Calu3 (cell line): ENCODE data around the gene TLE2. TPM values are rescaled to one million over a fixed set of nuclear protein-coding genes. Genes with fewer than 3 reads are reported as not detected.

Source experiments
- BruUV-seq: library from RNA; stranded (reverse); fragments of 400-500 nt; replicated peaks from 2 replicates; lab custom pipeline; 2021; lab: Mats Ljungman, UMichigan
- CTCF ChIA-PET: fragments of 300-600 bp; sonication (Branson Sonifier 250); formaldehyde crosslinking; loops from one replicate; lab custom pipeline; 2022; ENCODE audit warnings: antibody characterized with exemption; lab: Charles Lee
- DNase-seq: peaks from one replicate; pipeline ENCODE4 v3.0.0; 2022
- H3K27ac Mint-ChIP-seq: one replicate; pipeline ENCODE4 v1.8.0; 2022; ENCODE audit warnings: mixed read lengths; ENCODE audit not compliant: unreplicated experiment
- H3K27me3 Mint-ChIP-seq: one replicate; pipeline ENCODE4 v1.8.0; 2022; ENCODE audit warnings: mixed read lengths; ENCODE audit not compliant: unreplicated experiment
- H3K36me3 Mint-ChIP-seq: one replicate; pipeline ENCODE4 v1.8.0; 2022; ENCODE audit warnings: mild to moderate bottlenecking, moderate library complexity, mixed read lengths; ENCODE audit not compliant: insufficient read depth, unreplicated experiment
- H3K4me1 Mint-ChIP-seq: one replicate; pipeline ENCODE4 v1.8.0; 2022; ENCODE audit warnings: mild to moderate bottlenecking, low read depth, mixed read lengths; ENCODE audit not compliant: unreplicated experiment
- H3K4me3 Mint-ChIP-seq: one replicate; pipeline ENCODE4 v1.8.0; 2022; ENCODE audit warnings: mild to moderate bottlenecking, low read depth, moderate library complexity, mixed read lengths; ENCODE audit not compliant: unreplicated experiment
- H3K9me3 Mint-ChIP-seq: one replicate; pipeline ENCODE4 v1.8.0; 2022; ENCODE audit warnings: low read depth, mixed read lengths; ENCODE audit not compliant: unreplicated experiment
- intact Hi-C: fragments of 100-400 bp; cut with micrococcal nuclease; formaldehyde crosslinking; loops from one replicate; pipeline ENCODE4 v1.10.0; 2022; ENCODE audit not compliant: unreplicated experiment
- total RNA-seq: library from RNA; stranded (reverse); gene quantifications from 2 replicates; pipeline ENCODE4 v1.2.3, GENCODE V29; 2022
- TF ChIP-seq, protein P1 (sequence below): fragments of 200-600 bp; IDR thresholded peaks from one replicate; pipeline ENCODE4 v1.8.0; 2022; ENCODE audit warnings: antibody characterized with exemption; ENCODE audit not compliant: unreplicated experiment

TLE2 gene
- total RNA-seq, 1 experiment from 2014 or later: 8.5 TPM

DNA sequence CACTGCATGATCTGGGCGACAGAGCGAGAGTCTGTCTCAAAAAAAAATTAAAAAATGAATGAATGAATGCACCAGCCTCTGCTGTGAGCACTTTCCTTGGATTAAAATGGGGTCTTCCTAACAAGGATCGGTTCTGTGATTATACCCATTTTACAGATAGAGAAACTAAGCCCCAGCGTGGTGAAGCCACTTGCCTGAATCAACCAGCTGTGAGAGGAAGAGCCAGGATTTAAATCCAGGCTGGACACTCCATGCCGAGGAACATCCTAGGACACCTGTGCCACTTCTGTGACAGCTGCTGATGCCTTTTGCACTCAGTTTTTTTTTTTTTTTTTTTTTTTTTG, 19.1 kb upstream of the TLE2 start:
- no peak for DNase-seq
- intact Hi-C loops: no loop called here
- H3K4me1 Mint-ChIP-seq: no peaks in the 10 kb centered on the region
- BruUV-seq: no TSS peak
- TF ChIP-seq, protein P1, sequence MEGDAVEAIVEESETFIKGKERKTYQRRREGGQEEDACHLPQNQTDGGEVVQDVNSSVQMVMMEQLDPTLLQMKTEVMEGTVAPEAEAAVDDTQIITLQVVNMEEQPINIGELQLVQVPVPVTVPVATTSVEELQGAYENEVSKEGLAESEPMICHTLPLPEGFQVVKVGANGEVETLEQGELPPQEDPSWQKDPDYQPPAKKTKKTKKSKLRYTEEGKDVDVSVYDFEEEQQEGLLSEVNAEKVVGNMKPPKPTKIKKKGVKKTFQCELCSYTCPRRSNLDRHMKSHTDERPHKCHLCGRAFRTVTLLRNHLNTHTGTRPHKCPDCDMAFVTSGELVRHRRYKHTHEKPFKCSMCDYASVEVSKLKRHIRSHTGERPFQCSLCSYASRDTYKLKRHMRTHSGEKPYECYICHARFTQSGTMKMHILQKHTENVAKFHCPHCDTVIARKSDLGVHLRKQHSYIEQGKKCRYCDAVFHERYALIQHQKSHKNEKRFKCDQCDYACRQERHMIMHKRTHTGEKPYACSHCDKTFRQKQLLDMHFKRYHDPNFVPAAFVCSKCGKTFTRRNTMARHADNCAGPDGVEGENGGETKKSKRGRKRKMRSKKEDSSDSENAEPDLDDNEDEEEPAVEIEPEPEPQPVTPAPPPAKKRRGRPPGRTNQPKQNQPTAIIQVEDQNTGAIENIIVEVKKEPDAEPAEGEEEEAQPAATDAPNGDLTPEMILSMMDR: no peak
- H3K36me3 Mint-ChIP-seq: peaks cover 8% of the 10 kb centered on the region
- no peaks in the 10 kb centered on the region for H3K9me3 Mint-ChIP-seq
- peaks cover 11% of the 10 kb centered on the region for H3K27me3 Mint-ChIP-seq
- CTCF ChIA-PET: no interaction called here
- H3K27ac Mint-ChIP-seq: no peak overlapping the region
- H3K4me3 Mint-ChIP-seq: peak overlapping the region; percentile 55

DNA sequence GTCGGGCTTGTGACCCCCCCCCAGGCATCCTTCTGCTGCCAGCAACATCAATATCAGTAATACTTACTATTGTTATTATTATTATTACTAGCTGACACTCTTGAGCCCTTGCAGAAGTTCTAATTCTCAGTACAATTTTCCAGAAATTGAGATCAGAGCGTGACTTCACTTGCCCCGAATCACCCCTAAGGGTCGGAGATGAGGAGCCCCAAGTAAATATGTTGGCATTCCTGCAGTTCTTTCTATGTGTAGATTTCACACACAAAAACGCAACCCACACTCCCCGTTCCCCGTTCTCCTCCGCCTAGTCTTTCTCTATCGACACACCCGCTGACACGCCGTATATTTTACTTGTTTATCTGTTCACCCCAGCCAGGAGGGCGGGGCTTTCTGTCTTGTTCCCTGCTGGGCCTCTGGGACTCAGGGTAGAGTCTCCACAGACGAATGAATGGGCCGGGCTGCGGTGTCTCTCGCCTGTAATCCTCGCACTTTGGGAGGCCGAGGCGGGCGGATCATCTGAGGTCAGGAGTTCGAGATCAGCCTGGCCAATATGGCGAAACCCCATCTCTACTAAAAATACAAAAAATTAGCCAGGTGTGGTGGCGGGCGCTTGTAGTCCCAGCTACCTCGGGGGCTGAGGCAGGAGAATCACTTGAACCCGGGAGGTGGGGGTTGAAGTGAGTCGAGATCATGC, 18.6 kb upstream of the TLE2 start:
- peaks cover 8% of the 10 kb centered on the region for H3K36me3 Mint-ChIP-seq
- no TSS peak for BruUV-seq
- no peaks in the 10 kb centered on the region for H3K9me3 Mint-ChIP-seq
- peaks cover 11% of the 10 kb centered on the region for H3K27me3 Mint-ChIP-seq
- H3K4me1 Mint-ChIP-seq: no peaks in the 10 kb centered on the region
- CTCF ChIA-PET: interaction anchor here (1.0 kb wide), 1 partner anchor 12 kb away, joined by 5 read pairs; no protein-coding TSS in a partner anchor
- no peak overlapping the region for H3K27ac Mint-ChIP-seq
- DNase-seq: peak; percentile 45
- TF ChIP-seq, protein P1: no peak
- intact Hi-C loops: no loop called here
- H3K4me3 Mint-ChIP-seq: peak overlapping the region; percentile 55

DNA sequence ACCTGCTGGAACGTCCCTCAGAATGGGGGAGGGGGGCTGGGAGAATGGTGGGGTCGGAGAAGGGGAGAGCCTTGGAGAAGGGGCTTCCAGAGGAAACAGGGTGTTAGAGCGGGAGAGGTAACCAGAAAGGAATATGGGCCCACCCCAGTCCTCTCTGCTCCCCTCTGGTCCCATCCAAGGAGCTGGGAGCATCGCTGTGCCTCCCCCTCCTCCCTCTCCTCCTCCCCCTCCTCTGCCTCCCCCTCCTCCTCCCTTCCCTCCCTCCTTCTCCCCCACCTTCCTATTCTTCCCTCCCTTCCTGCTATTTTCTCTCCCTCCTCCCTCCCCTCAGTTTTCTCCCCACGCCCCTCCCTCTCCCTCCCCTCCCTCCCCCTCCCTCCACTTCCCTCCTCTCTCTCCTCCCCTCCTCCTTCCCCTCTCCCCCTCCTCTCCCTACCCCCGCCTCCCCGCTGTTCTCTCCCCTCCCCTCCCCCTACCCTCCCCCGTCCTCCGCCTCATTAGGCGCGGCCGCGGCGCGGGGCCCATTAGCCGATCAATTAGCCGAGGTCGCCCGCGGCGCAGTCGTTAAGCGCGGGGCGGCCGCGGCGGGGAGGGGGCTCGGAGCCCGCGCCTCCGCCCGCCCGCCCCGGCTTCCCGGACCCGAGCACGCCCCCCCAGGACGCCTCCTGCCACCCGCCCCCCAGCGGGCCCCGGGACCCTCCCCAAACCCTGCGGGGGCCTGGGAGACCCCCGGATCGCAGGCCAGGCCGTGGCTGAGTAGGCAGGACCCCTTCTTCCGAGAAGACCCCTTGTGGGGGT, 17.8 kb upstream of the TLE2 start:
- peaks cover 5% of the 10 kb centered on the region for H3K36me3 Mint-ChIP-seq
- no peak overlapping the region for H3K27ac Mint-ChIP-seq
- BruUV-seq: no TSS peak
- H3K4me1 Mint-ChIP-seq: no peaks in the 10 kb centered on the region
- peak overlapping the region; percentile 55 for H3K4me3 Mint-ChIP-seq
- intact Hi-C loops: no loop called here
- DNase-seq: no peak
- peaks cover 11% of the 10 kb centered on the region for H3K27me3 Mint-ChIP-seq
- CTCF ChIA-PET: interaction anchor here (1.0 kb wide), 1 partner anchor 11 kb away, joined by 5 read pairs; no protein-coding TSS in a partner anchor
- TF ChIP-seq, protein P1: no peak
- H3K9me3 Mint-ChIP-seq: no peaks in the 10 kb centered on the region

DNA sequence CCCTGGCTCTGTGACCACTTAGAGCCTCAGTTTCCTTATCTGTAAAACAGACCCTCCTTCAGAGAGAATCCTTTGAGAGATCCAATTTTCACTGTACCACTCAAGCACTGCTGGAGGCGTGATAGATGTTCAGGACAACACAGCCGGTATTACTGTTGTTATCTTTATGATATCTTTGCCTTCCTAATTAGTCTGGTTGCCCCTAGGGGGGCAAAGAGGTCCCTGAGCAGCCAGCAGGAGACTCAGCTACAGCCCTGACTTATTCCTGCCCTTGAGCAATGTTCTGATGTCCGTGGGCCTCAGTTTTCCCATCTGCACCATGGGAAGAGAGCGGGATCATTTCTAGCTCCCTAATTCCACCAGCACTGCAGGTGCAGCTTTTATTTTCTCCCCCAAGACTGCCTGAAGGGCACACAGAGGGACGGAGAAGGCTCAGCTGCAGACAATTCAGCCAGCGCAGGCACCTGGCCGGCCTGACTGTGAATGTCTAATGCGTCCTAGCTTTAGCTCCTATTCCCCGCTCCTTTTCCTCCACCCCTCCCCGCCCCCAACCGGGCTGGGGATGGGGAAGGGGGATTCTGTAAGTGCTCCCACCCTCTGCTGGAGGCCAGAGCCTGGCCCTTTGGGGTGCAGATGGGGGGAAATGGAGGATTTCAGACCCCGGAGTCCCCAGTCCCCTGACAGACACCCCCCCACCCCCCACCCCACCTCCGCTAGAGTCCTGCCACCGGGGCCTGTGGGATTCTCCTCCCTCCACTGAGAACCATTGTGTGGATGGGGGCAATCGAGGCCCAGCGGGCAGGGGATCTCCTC, 17.0 kb upstream of the TLE2 start:
- intact Hi-C loops: no loop called here
- Mint-ChIP-seq H3K4me1 (no peaks in the 10 kb centered on the region), H3K4me3 (no peak overlapping the region), H3K36me3 (peaks cover 5% of the 10 kb centered on the region), H3K9me3 (no peaks in the 10 kb centered on the region), H3K27me3 (peaks cover 11% of the 10 kb centered on the region), H3K27ac (no peak overlapping the region)
- CTCF ChIA-PET: no interaction called here
- no peak for DNase-seq
- TF ChIP-seq, protein P1: no peak
- no TSS peak for BruUV-seq
